HEK293T (cell line): ENCODE results near the gene GALNT14.

Source experiments
- CTCF ChIA-PET: fragments of 350-600 bp; formaldehyde crosslinking; extraction: SDS; loops from one replicate; lab custom pipeline; 2021; ENCODE audit warnings: antibody characterized with exemption, inconsistent platforms; lab: Yijun Ruan, JAX
- POLR2A ChIA-PET: fragments of 350-600 bp; formaldehyde crosslinking; extraction: SDS; loops from one replicate; lab custom pipeline; 2020; ENCODE audit warnings: antibody characterized with exemption, inconsistent platforms; lab: Yijun Ruan, JAX
- DNase-seq: peaks from one replicate; pipeline ENCODE4 v3.0.0; 2012; ENCODE audit warnings: mixed read lengths; ENCODE audit errors: extremely low spot score
- ARNT ChIP-seq: fragments of 450-650 bp; IDR thresholded peaks from 2 replicates; pipeline ENCODE4 v1.6.1; 2017; ENCODE audit warnings: mild to moderate bottlenecking
- BHLHE40 ChIP-seq: fragments of 450-650 bp; IDR thresholded peaks from 2 replicates; pipeline ENCODE4 v1.6.1; 2016; ENCODE audit warnings: mild to moderate bottlenecking, moderate library complexity, borderline replicate concordance
- CTBP1 ChIP-seq: fragments of 450-650 bp; IDR thresholded peaks from 2 replicates; pipeline ENCODE4 v1.6.1; 2016; ENCODE audit warnings: borderline replicate concordance
- ELF4 ChIP-seq: fragments of 450-650 bp; IDR thresholded peaks from 2 replicates; pipeline ENCODE4 v1.6.1; 2017; ENCODE audit warnings: antibody characterized with exemption
- FOXA1 ChIP-seq: fragments of 450-650 bp; IDR thresholded peaks from 2 replicates; pipeline ENCODE4 v1.6.1; 2016; ENCODE audit warnings: mild to moderate bottlenecking
- FOXK2 ChIP-seq: fragments of 450-650 bp; IDR thresholded peaks from 2 replicates; pipeline ENCODE4 v1.6.1; 2016; ENCODE audit warnings: mild to moderate bottlenecking
- FOXM1 ChIP-seq: fragments of 450-650 bp; IDR thresholded peaks from 2 replicates; pipeline ENCODE4 v1.6.1; 2017; ENCODE audit warnings: mild to moderate bottlenecking, borderline replicate concordance
- HDGF ChIP-seq: fragments of 450-650 bp; IDR thresholded peaks from 2 replicates; pipeline ENCODE4 v1.6.1; 2017; ENCODE audit warnings: antibody characterized with exemption, borderline replicate concordance
- L3MBTL2 ChIP-seq: fragments of 450-650 bp; conservative IDR thresholded peaks from 2 replicates; pipeline ENCODE4 v1.6.1; 2016; ENCODE audit warnings: mild to moderate bottlenecking
- LEF1 ChIP-seq: fragments of 450-650 bp; IDR thresholded peaks from 2 replicates; pipeline ENCODE4 v1.6.1; 2017; ENCODE audit warnings: mild to moderate bottlenecking, borderline replicate concordance
- NFRKB ChIP-seq: fragments of 450-650 bp; IDR thresholded peaks from 2 replicates; pipeline ENCODE4 v1.6.1; 2016; ENCODE audit warnings: mild to moderate bottlenecking, moderate library complexity
- PKNOX1 ChIP-seq: fragments of 450-650 bp; IDR thresholded peaks from 2 replicates; pipeline ENCODE4 v1.6.1; 2016
- SP1 ChIP-seq: fragments of 450-650 bp; IDR thresholded peaks from 2 replicates; pipeline ENCODE4 v1.6.1; 2017
- SUZ12 ChIP-seq: fragments of 450-650 bp; IDR thresholded peaks from 2 replicates; pipeline ENCODE4 v1.6.1; 2016; ENCODE audit warnings: mild to moderate bottlenecking
- TARDBP ChIP-seq: fragments of 450-650 bp; IDR thresholded peaks from 2 replicates; pipeline ENCODE4 v1.6.1; 2016
- ZNF384 ChIP-seq: fragments of 450-650 bp; IDR thresholded peaks from 2 replicates; pipeline ENCODE4 v1.6.1; 2016

GALNT14 gene

GRCh38 chr2:30990671-30991070 lies 147.6 kb downstream of the GALNT14 start:
- DNase-seq: no peak
- CTCF ChIA-PET: no interaction called here
- TF ChIP-seq L3MBTL2 (no peak), ELF4 (no peak), SUZ12 (no peak), SP1 (no peak)
- POLR2A ChIA-PET: no interaction called here

GRCh38 chr2:30990176-30990575 lies 148.1 kb downstream of the GALNT14 start:
- no peak for DNase-seq
- CTCF ChIA-PET: no interaction called here
- TF ChIP-seq SP1: no peak
- TF ChIP-seq ARNT: no peak
- no peak for TF ChIP-seq ELF4
- TF ChIP-seq HDGF: no peak
- TF ChIP-seq NFRKB: no peak
- TF ChIP-seq SUZ12: no peak
- no peak for TF ChIP-seq FOXA1
- TF ChIP-seq BHLHE40: no peak
- TF ChIP-seq TARDBP: no peak
- TF ChIP-seq ZNF384: no peak
- TF ChIP-seq PKNOX1: no peak
- TF ChIP-seq CTBP1: no peak
- no peak for TF ChIP-seq FOXK2
- TF ChIP-seq FOXM1: no peak
- POLR2A ChIA-PET: no interaction called here

- ChIA-PET POLR2A (no interaction called here), CTCF (no interaction called here)
- DNase-seq: no peak
- TF ChIP-seq HDGF (no peak), CTBP1 (no peak), ELF4 (no peak), BHLHE40 (no peak), ZNF384 (no peak), SP1 (no peak), FOXK2 (no peak), NFRKB (no peak)
Observed at GRCh38 chr2:30989746-30990145, 148.5 kb downstream of the GALNT14 start.

GRCh38 chr2:30987566-30987965 lies 150.7 kb downstream of the GALNT14 start:
- CTCF ChIA-PET: no interaction called here
- TF ChIP-seq SUZ12 (no peak), SP1 (no peak), TARDBP (no peak), FOXK2 (no peak)
- no peak for DNase-seq
- POLR2A ChIA-PET: no interaction called here

- CTCF ChIA-PET: no interaction called here
- no peak for DNase-seq
- TF ChIP-seq SUZ12 (no peak), PKNOX1 (no peak), TARDBP (no peak), FOXM1 (no peak), FOXK2 (no peak)
- POLR2A ChIA-PET: no interaction called here
Observed at GRCh38 chr2:30986231-30986580, 152.0 kb downstream of the GALNT14 start.

- CTCF ChIA-PET: no interaction called here
- POLR2A ChIA-PET: no interaction called here
- DNase-seq: no peak
- TF ChIP-seq FOXM1: no peak
- no peak for TF ChIP-seq HDGF
- no peak for TF ChIP-seq PKNOX1
- TF ChIP-seq BHLHE40: no peak
- no peak for TF ChIP-seq TARDBP
- no peak for TF ChIP-seq FOXK2
- no peak for TF ChIP-seq NFRKB
- TF ChIP-seq ZNF384: no peak
- no peak for TF ChIP-seq ARNT
- no peak for TF ChIP-seq LEF1
- no peak for TF ChIP-seq CTBP1
- TF ChIP-seq ELF4: no peak
- TF ChIP-seq FOXA1: no peak
- TF ChIP-seq L3MBTL2: no peak
- TF ChIP-seq SUZ12: no peak
Observed at GRCh38 chr2:30985493-30986230, 152.6 kb downstream of the GALNT14 start.

GRCh38 chr2:30984148-30984547 lies 154.1 kb downstream of the GALNT14 start:
- POLR2A ChIA-PET: no interaction called here
- CTCF ChIA-PET: no interaction called here

More at GRCh38 chr2:30984148-30984547, 154.1 kb downstream of the GALNT14 start:
- TF ChIP-seq ZNF384 (no peak), ELF4 (no peak), BHLHE40 (no peak), ARNT (no peak), L3MBTL2 (no peak), HDGF (no peak), CTBP1 (no peak), PKNOX1 (no peak), SUZ12 (no peak), SP1 (no peak), NFRKB (no peak), FOXM1 (no peak), FOXK2 (no peak), LEF1 (no peak)
- no peak for DNase-seq
